ENCODE data around the gene ZNF573. TPM values are rescaled to one million over a fixed set of nuclear protein-coding genes. Genes with fewer than 3 reads are reported as not detected.
"Not testable (repeated sequence)": the region's sequence is repeated elsewhere in the genome, so short reads cannot be mapped to it uniquely, and the experiment has no call there.

The ZNF573 gene
- total RNA-seq = 6.6 TPM

DNA sequence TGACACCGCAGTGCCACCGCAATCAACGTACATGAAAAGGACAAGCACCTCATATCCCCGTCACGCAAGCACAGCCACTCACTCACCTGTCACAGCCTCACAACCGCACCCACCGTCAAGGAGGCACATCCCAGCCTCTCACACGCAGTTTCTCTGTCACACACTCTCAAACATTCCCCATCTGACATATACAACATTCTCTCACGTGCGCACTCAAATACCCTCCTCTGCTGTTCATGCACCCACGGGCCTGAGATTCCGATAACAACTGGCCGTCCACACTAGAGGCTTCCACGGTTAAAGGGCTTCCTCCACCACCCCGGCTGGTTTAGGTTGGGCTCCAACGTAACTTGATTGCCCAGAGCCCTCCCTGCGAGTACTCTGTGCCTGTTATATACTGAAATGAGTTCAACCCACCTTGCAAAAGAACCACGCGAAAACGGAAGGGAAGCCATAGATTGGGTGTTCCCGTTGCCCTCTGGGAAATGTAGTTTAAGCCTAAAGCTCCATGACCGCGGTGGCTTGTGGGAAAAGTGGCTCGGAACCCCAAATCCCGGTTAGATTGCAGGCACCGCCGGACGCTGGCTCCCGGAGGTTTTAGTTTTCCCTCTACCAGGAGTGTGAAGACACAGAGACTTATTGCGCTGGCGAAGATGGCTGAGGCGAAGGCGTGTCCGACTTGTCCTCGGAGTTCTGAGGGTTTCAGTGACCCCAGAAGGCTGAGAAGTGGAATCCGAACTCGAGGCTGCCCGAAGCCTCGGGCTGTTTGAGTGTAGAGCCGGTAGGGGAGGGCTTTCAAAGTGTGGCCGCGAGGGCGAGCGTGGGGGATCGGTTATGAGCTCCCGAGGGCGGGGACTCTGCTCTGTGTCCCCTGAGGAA lies at the start of gene ZNF573:
TSS of gene ZNF573 (minus strand) at position 460 of the 879 bp plus-strand sequence. CDS start 5,857 bp downstream, outside the sequence.
- H3K4me3 ChIP-seq = peak within 1 kb of the TSS; percentile 82 to 83
- TF ChIP-seq POLR2A (IDR thresholded peaks at IDR 0.05) (no peak), POLR2AphosphoS5 (IDR thresholded peaks at IDR 0.05; ENCODE audit: insufficient read depth in 1 of 2, low read depth in 1 of 2) (peak; percentile 87 to 97)
- H3K27me3 ChIP-seq = no peaks in the 10 kb centered on the region
- peak within 1 kb of the TSS; percentile 82 for H3K27ac ChIP-seq
- DNase-seq (ENCODE audit: extremely low spot score in 2 of 2) = peak in 1 of 2 donors; percentile 86
- peaks cover 18% of the 10 kb centered on the region for H3K4me1 ChIP-seq
- peaks cover 0 to 6% of the 10 kb centered on the region in 2 donors for H3K36me3 ChIP-seq
- intact Hi-C loops (cut with DNase I) = no loop called here
- no peaks in the 10 kb centered on the region for H3K9me3 ChIP-seq

DNA sequence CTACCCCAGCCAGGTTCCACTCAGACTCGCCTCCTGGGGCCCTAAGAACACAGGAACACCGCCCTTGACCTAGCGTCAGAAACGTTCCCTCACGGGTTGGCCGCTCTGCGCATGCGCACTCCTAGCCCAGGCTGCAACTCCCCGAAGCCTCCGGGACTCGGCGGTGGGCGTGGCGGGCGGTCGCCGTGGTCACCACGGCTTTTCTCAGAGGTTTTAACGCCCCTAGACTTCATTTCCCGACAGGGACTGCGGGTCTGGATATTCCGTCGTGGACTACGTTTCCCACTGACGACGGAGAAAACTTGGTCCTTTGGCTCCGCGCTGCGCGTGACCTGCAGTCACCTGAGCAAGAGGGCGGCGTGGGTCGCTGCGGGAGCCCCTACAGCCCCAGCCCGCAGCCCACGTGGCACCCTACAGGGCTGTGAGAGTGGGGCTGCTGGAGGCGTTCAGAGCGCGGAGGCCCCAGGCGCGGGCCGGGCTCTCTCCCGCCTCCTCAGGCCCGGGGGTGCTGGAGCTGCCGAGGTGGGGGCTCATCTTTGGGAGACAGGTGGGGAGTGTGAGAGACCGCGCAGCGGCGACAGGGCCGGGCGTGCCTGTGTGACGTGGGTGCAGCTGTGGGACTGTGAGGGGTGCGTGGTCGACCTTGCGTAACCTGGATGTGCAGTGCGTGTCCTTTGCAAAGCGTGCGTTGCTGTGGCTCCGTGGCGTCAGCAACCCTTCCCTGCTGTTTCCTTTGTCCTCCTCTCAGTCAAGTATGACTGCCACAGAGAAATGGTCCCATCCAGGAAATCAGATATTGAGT lies 38.0 kb upstream of the ZNF573 start:
- peaks cover 16% of the 10 kb centered on the region for H3K4me1 ChIP-seq
- no peaks in the 10 kb centered on the region for H3K27me3 ChIP-seq
- H3K36me3 ChIP-seq = peaks cover 0 to 28% of the 10 kb centered on the region in 2 donors
- no peak for DNase-seq (ENCODE audit: extremely low spot score in 2 of 2)
- H3K4me3 ChIP-seq = peak overlapping the region; percentile 40 to 81
- intact Hi-C loops (cut with DNase I) = no loop called here
- TF ChIP-seq POLR2A (IDR thresholded peaks at IDR 0.05) (no peak), POLR2AphosphoS5 (IDR thresholded peaks at IDR 0.05; ENCODE audit: insufficient read depth in 1 of 2, low read depth in 1 of 2) (peak; percentile 36 to 44)
- TF ChIP-seq, protein P1, sequence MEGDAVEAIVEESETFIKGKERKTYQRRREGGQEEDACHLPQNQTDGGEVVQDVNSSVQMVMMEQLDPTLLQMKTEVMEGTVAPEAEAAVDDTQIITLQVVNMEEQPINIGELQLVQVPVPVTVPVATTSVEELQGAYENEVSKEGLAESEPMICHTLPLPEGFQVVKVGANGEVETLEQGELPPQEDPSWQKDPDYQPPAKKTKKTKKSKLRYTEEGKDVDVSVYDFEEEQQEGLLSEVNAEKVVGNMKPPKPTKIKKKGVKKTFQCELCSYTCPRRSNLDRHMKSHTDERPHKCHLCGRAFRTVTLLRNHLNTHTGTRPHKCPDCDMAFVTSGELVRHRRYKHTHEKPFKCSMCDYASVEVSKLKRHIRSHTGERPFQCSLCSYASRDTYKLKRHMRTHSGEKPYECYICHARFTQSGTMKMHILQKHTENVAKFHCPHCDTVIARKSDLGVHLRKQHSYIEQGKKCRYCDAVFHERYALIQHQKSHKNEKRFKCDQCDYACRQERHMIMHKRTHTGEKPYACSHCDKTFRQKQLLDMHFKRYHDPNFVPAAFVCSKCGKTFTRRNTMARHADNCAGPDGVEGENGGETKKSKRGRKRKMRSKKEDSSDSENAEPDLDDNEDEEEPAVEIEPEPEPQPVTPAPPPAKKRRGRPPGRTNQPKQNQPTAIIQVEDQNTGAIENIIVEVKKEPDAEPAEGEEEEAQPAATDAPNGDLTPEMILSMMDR (IDR thresholded peaks at IDR 0.05) = no peak
- H3K9me3 ChIP-seq = peaks cover 1% of the 10 kb centered on the region
- H3K27ac ChIP-seq = peak overlapping the region; percentile 43

DNA sequence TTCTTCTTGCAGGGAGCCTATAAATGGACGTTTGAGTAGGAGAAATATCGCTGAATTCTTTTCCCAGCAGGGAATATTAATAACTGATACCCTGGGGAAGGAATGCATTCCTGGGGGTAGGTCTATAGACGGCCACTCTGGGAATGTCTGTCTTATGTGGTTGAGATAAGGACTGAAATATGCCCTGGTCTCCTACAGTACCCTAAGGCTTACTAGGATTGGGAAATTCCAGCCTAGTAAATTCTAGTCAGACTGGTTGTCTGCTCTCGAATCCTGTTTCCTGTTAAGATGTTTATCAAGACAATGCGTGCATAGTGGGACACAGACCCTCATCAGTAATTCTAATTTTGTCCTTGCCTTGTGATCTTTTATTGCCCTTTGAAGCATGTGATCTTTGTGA lies 36.2 kb upstream of the ZNF573 start:
- intact Hi-C loops (cut with DNase I); H3K4me3 ChIP-seq; H3K27me3 ChIP-seq; H3K27ac ChIP-seq; H3K9me3 ChIP-seq; DNase-seq (ENCODE audit: extremely low spot score in 2 of 2): not testable (repeated sequence)
- Histone ChIP-seq H3K36me3 (peaks cover 0 to 11% of the 10 kb centered on the region in 2 donors), H3K4me1 (peaks cover 16% of the 10 kb centered on the region)

DNA sequence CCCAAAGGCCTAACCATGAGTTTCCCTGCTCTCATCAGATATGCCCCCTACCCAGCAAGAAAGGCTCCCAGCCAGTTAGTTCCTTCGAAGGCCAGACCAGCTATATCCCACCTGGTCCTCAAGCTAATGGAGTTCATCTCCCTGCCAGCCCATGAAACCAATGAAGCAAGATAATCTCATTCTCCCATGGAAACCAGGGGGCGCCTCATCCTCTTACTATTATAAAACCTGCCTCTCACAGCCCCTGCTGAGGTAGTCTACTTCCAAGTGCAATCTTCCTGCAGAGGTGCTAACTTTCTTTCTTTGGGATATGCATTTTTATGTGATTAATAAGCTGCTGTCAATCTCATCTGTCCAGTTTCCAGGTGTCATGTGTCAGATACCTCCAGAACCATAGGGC lies 34.0 kb upstream of the ZNF573 start:
- no peak for DNase-seq (ENCODE audit: extremely low spot score in 2 of 2)
- Histone ChIP-seq H3K27ac (no peak overlapping the region), H3K4me1 (peaks cover 16% of the 10 kb centered on the region), H3K4me3 (no peak overlapping the region), H3K27me3 (no peaks in the 10 kb centered on the region), H3K9me3 (no peaks in the 10 kb centered on the region), H3K36me3 (no peaks in the 10 kb centered on the region)
- TF ChIP-seq POLR2AphosphoS5 (IDR thresholded peaks at IDR 0.05; ENCODE audit: insufficient read depth in 1 of 2, low read depth in 1 of 2) (no peak), POLR2A (IDR thresholded peaks at IDR 0.05) (no peak)
- TF ChIP-seq, protein P1 (IDR thresholded peaks at IDR 0.05) = no peak
- intact Hi-C loops (cut with DNase I) = no loop called here

DNA sequence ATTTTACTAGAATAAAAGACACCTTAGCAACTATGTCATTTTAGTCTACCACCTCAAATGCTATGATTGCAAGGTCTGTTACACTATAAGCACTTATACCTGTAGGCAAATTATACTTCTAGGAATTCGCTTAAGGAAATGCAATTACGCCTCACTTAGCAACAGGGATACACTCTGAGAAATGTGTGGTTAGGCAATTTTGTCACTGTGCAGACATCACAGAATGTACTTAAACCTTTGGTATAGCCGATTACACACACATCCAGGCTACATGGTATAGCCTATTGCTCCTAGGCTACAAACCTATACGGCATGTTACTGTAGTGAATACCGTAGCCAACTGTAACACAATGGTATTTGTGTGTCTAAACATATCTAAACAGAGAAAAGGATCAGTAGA lies 30.0 kb upstream of the ZNF573 start:
- intact Hi-C loops (cut with DNase I) = no loop called here
- TF ChIP-seq POLR2AphosphoS5 (IDR thresholded peaks at IDR 0.05; ENCODE audit: insufficient read depth in 1 of 2, low read depth in 1 of 2) = no peak
- TF ChIP-seq, protein P1 (IDR thresholded peaks at IDR 0.05) = no peak
- TF ChIP-seq POLR2A (IDR thresholded peaks at IDR 0.05) = no peak

More for the DNA sequence above, 30.0 kb upstream of the ZNF573 start:
- Histone ChIP-seq H3K9me3 (peaks cover 24% of the 10 kb centered on the region), H3K36me3 (peaks cover 0 to 5% of the 10 kb centered on the region in 2 donors), H3K4me3 (no peak overlapping the region), H3K27ac (no peak overlapping the region), H3K27me3 (no peaks in the 10 kb centered on the region), H3K4me1 (no peaks in the 10 kb centered on the region)
- no peak for DNase-seq (ENCODE audit: extremely low spot score in 2 of 2)

All from vagina (tissue), 2 donors.